Measurements from ENCODE around the gene ZNF821.

Gene ZNF821

GRCh38 chr16:71846431-71846830 lies 37.6 kb downstream of the ZNF821 start:
- H3K9ac ChIP-seq (ENCODE audit: low read depth, low read length, poor library complexity, severe bottlenecking), result peak overlapping the region; percentile 82
- no peaks in the 10 kb centered on the region for H3K9me2 ChIP-seq (replicated peaks; ENCODE audit: low read depth, low read length)
- peaks cover 11% of the 10 kb centered on the region for H4K20me1 ChIP-seq (ENCODE audit: insufficient read depth, low read length, poor library complexity, severe bottlenecking)
- H3K36me3 ChIP-seq (ENCODE audit: insufficient read depth, low read length), result peaks cover 17% of the 10 kb centered on the region; the same call in 1 of the 2 replicates
- peak overlapping the region; percentile 98 for H3K4me2 ChIP-seq (ENCODE audit: low read depth, low read length, poor library complexity, severe bottlenecking)
- H3K9me3 ChIP-seq (ENCODE audit: insufficient read depth, low read depth, low read length), result no peaks in the 10 kb centered on the region
- peak overlapping the region; percentile 92 for H2AFZ ChIP-seq (ENCODE audit: low read length)
- H3K4me1 ChIP-seq (ENCODE audit: insufficient read depth, low read length, poor library complexity, severe bottlenecking), result peaks cover 17% of the 10 kb centered on the region
- H3F3A ChIP-seq (ENCODE audit: low read depth), result no peaks in the 10 kb centered on the region
- peaks cover 28% of the 10 kb centered on the region for H3K79me2 ChIP-seq (ENCODE audit: insufficient read depth, low read length)
- no peaks in the 10 kb centered on the region for H3K27me3 ChIP-seq (ENCODE audit: insufficient read depth, low read length, poor library complexity, severe bottlenecking)
- TF ChIP-seq CTCF (conservative IDR thresholded peaks at IDR 0.05; ENCODE audit: low read length) (no peak), EZH2phosphoT487 (IDR thresholded peaks at IDR 0.05; ENCODE audit: borderline replicate concordance) (no peak)
- peak overlapping the region; percentile 95 for H3K4me3 ChIP-seq (ENCODE audit: low read length, poor library complexity, severe bottlenecking)

GRCh38 chr16:71845639-71846430 lies 38.1 kb downstream of the ZNF821 start, which contains the start of gene ATXN1L:
TSS of gene ATXN1L (plus strand) at chr16:71845976. CDS start at chr16:71849741, 3,765 bp downstream.
- H2AFZ ChIP-seq (ENCODE audit: low read length), result peak within 1 kb of the TSS; percentile 92
- TF ChIP-seq CTCF (conservative IDR thresholded peaks at IDR 0.05; ENCODE audit: low read length) (no peak), EZH2phosphoT487 (IDR thresholded peaks at IDR 0.05; ENCODE audit: borderline replicate concordance) (no peak)

GRCh38 chr16:71843572-71843971 lies 40.4 kb downstream of the ZNF821 start:
- H3K4me3 ChIP-seq (ENCODE audit: low read length, poor library complexity, severe bottlenecking), result no peak overlapping the region
- H3K27me3 ChIP-seq (ENCODE audit: insufficient read depth, low read length, poor library complexity, severe bottlenecking), result no peaks in the 10 kb centered on the region
- H3K79me2 ChIP-seq (ENCODE audit: insufficient read depth, low read length), result peaks cover 27% of the 10 kb centered on the region
- no peaks in the 10 kb centered on the region for H3K9me2 ChIP-seq (replicated peaks; ENCODE audit: low read depth, low read length)
- no peak overlapping the region for H2AFZ ChIP-seq (ENCODE audit: low read length)
- no peak for TF ChIP-seq EZH2phosphoT487 (IDR thresholded peaks at IDR 0.05; ENCODE audit: borderline replicate concordance)
- TF ChIP-seq CTCF (conservative IDR thresholded peaks at IDR 0.05; ENCODE audit: low read length), result no peak
- H3F3A ChIP-seq (ENCODE audit: low read depth), result no peaks in the 10 kb centered on the region
- no peaks in the 10 kb centered on the region for H3K36me3 ChIP-seq (ENCODE audit: insufficient read depth, low read length)
- no peak overlapping the region for H3K4me2 ChIP-seq (ENCODE audit: low read depth, low read length, poor library complexity, severe bottlenecking)
- no peaks in the 10 kb centered on the region for H3K9me3 ChIP-seq (ENCODE audit: insufficient read depth, low read depth, low read length)
- H4K20me1 ChIP-seq (ENCODE audit: insufficient read depth, low read length, poor library complexity, severe bottlenecking), result peaks cover 11% of the 10 kb centered on the region
- peaks cover 17% of the 10 kb centered on the region for H3K4me1 ChIP-seq (ENCODE audit: insufficient read depth, low read length, poor library complexity, severe bottlenecking)
- no peak overlapping the region for H3K9ac ChIP-seq (ENCODE audit: low read depth, low read length, poor library complexity, severe bottlenecking)

More at GRCh38 chr16:71845639-71846430, 38.1 kb downstream of the ZNF821 start, which contains the start of gene ATXN1L:
- no peaks in the 10 kb centered on the region for H3K27me3 ChIP-seq (ENCODE audit: insufficient read depth, low read length, poor library complexity, severe bottlenecking)
- peaks cover 12% of the 10 kb centered on the region; the same call in 1 of the 2 replicates for H3K36me3 ChIP-seq (ENCODE audit: insufficient read depth, low read length)
- peaks cover 17% of the 10 kb centered on the region for H3K4me1 ChIP-seq (ENCODE audit: insufficient read depth, low read length, poor library complexity, severe bottlenecking)
- no peaks in the 10 kb centered on the region for H3K9me3 ChIP-seq (ENCODE audit: insufficient read depth, low read depth, low read length)
- H4K20me1 ChIP-seq (ENCODE audit: insufficient read depth, low read length, poor library complexity, severe bottlenecking), result peaks cover 11% of the 10 kb centered on the region
- H3F3A ChIP-seq (ENCODE audit: low read depth), result no peaks in the 10 kb centered on the region
- peak within 1 kb of the TSS; percentile 98 for H3K4me2 ChIP-seq (ENCODE audit: low read depth, low read length, poor library complexity, severe bottlenecking)
- peaks cover 28% of the 10 kb centered on the region for H3K79me2 ChIP-seq (ENCODE audit: insufficient read depth, low read length)
- H3K9me2 ChIP-seq (replicated peaks; ENCODE audit: low read depth, low read length), result no peaks in the 10 kb centered on the region
- H3K4me3 ChIP-seq (ENCODE audit: low read length, poor library complexity, severe bottlenecking), result peak within 1 kb of the TSS; percentile 95
- H3K9ac ChIP-seq (ENCODE audit: low read depth, low read length, poor library complexity, severe bottlenecking), result peak within 1 kb of the TSS; percentile 82

Data from Loucy (cell line).